ENCODE measurements around the gene HSP90AB1. TPM values are rescaled to one million over a fixed set of nuclear protein-coding genes. Genes with fewer than 3 reads are reported as not detected.
A peak's percentile ranks its signal among the peaks of the same experiment; 100 is the strongest.

HSP90AB1 gene
- total RNA-seq, 3 donors from 2014 or later (not counting 1 experiment from before 2014, with no cell fraction given), result 256 to 372 (median 308) TPM

GRCh38 chr6:44271914-44272313, 25.0 kb downstream of the HSP90AB1 start:
- H3K27me3 Mint-ChIP-seq (ENCODE audit: low read depth in 2 of 2), result peaks cover 49 to 51% of the 10 kb centered on the region in 2 donors
- H3K27ac Mint-ChIP-seq, result no peak overlapping the region

DNA sequence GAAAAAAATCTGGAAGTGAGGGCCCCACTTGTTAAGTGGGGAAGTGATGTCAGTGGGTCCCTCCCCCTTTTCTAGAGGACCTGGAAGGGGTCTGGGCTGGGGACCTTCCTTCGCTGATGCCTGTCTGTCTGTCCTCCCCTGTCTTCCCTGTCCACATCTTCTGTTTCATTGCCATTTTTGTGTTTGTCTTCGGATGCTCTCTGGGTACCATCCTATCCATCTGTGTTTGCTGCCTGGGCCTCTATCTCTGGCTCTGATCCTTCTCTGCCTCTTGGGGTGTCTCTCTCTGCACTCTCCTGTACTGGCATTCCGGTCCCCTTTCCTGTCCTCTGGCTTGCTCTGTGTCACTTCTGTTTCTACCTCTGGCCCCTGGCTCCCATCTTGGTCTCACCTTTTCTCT, 25.6 kb downstream of the HSP90AB1 start:
- peaks cover 17% of the 10 kb centered on the region for H3K4me1 ChIP-seq (ENCODE audit: control insufficient read depth, insufficient read depth, low read length)
- H3K9me3 ChIP-seq (ENCODE audit: control insufficient read depth, insufficient read depth, low read length), result no peaks in the 10 kb centered on the region
- H3K27ac ChIP-seq (ENCODE audit: low read length), result no peak overlapping the region
- Mint-ChIP-seq H3K27ac (no peak overlapping the region), H3K36me3 (no peaks in the 10 kb centered on the region), H3K27me3 (ENCODE audit: low read depth in 2 of 2) (peaks cover 54 to 57% of the 10 kb centered on the region in 2 donors), H3K9me3 (no peaks in the 10 kb centered on the region), H3K4me1 (peaks cover 0 to 19% of the 10 kb centered on the region in 2 donors), H3K4me3 (no peak overlapping the region)
- intact Hi-C loops (cut with micrococcal nuclease), result no loop called here
- H3K4me3 ChIP-seq (ENCODE audit: low read length), result no peak overlapping the region
- TF ChIP-seq, protein P1, sequence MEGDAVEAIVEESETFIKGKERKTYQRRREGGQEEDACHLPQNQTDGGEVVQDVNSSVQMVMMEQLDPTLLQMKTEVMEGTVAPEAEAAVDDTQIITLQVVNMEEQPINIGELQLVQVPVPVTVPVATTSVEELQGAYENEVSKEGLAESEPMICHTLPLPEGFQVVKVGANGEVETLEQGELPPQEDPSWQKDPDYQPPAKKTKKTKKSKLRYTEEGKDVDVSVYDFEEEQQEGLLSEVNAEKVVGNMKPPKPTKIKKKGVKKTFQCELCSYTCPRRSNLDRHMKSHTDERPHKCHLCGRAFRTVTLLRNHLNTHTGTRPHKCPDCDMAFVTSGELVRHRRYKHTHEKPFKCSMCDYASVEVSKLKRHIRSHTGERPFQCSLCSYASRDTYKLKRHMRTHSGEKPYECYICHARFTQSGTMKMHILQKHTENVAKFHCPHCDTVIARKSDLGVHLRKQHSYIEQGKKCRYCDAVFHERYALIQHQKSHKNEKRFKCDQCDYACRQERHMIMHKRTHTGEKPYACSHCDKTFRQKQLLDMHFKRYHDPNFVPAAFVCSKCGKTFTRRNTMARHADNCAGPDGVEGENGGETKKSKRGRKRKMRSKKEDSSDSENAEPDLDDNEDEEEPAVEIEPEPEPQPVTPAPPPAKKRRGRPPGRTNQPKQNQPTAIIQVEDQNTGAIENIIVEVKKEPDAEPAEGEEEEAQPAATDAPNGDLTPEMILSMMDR (IDR thresholded peaks at IDR 0.05), result no peak
- DNase-seq (no peak), ATAC-seq (no peak)
- WGBS (ENCODE audit: insufficient coverage), result 88% methylated on average over 3 of the region's 3 CpGs
- H3K27me3 ChIP-seq (ENCODE audit: control insufficient read depth, insufficient read depth, low read length), result peaks cover 49% of the 10 kb centered on the region
- no peaks in the 10 kb centered on the region for H3K36me3 ChIP-seq (ENCODE audit: control insufficient read depth, insufficient read depth, low read length)

More at GRCh38 chr6:44271914-44272313, 25.0 kb downstream of the HSP90AB1 start:
- Histone ChIP-seq H3K4me1 (ENCODE audit: control insufficient read depth, insufficient read depth, low read length) (peaks cover 17% of the 10 kb centered on the region), H3K27ac (ENCODE audit: low read length) (no peak overlapping the region), H3K4me3 (ENCODE audit: low read length) (no peak overlapping the region), H3K27me3 (ENCODE audit: control insufficient read depth, insufficient read depth, low read length) (peaks cover 43% of the 10 kb centered on the region), H3K9me3 (ENCODE audit: control insufficient read depth, insufficient read depth, low read length) (no peaks in the 10 kb centered on the region), H3K36me3 (ENCODE audit: control insufficient read depth, insufficient read depth, low read length) (no peaks in the 10 kb centered on the region)
- intact Hi-C loops (cut with micrococcal nuclease), result no loop called here
- H3K4me1 Mint-ChIP-seq, result peaks cover 0 to 22% of the 10 kb centered on the region in 2 donors
- H3K9me3 Mint-ChIP-seq, result no peaks in the 10 kb centered on the region
- DNase-seq (no peak), ATAC-seq (no peak)
- WGBS (ENCODE audit: insufficient coverage), result 70% methylated on average over 2 of the region's 3 CpGs
- H3K36me3 Mint-ChIP-seq, result no peaks in the 10 kb centered on the region
- peak overlapping the region; percentile 64 for H3K4me3 Mint-ChIP-seq
- TF ChIP-seq, protein P1 (IDR thresholded peaks at IDR 0.05), result no peak

- no peaks in the 10 kb centered on the region for H3K36me3 Mint-ChIP-seq
- H3K36me3 ChIP-seq (ENCODE audit: control insufficient read depth, insufficient read depth, low read length), result no peaks in the 10 kb centered on the region
- H3K27ac Mint-ChIP-seq, result no peak overlapping the region
- peaks cover 0 to 19% of the 10 kb centered on the region in 2 donors for H3K4me1 Mint-ChIP-seq
- WGBS (ENCODE audit: insufficient coverage), result 90% methylated on average over 22 of the region's 23 CpGs
- H3K4me3 Mint-ChIP-seq, result no peak overlapping the region
- no peaks in the 10 kb centered on the region for H3K9me3 ChIP-seq (ENCODE audit: control insufficient read depth, insufficient read depth, low read length)
- TF ChIP-seq, protein P1 (IDR thresholded peaks at IDR 0.05), result no peak
- ATAC-seq (no peak), DNase-seq (no peak)
- peaks cover 17% of the 10 kb centered on the region for H3K4me1 ChIP-seq (ENCODE audit: control insufficient read depth, insufficient read depth, low read length)
- peaks cover 49% of the 10 kb centered on the region for H3K27me3 ChIP-seq (ENCODE audit: control insufficient read depth, insufficient read depth, low read length)
- H3K27ac ChIP-seq (ENCODE audit: low read length), result no peak overlapping the region
- peaks cover 59 to 63% of the 10 kb centered on the region in 2 donors for H3K27me3 Mint-ChIP-seq (ENCODE audit: low read depth in 2 of 2)
- H3K4me3 ChIP-seq (ENCODE audit: low read length), result no peak overlapping the region
- no peaks in the 10 kb centered on the region for H3K9me3 Mint-ChIP-seq
- intact Hi-C loops (cut with micrococcal nuclease), result no loop called here
Measured at GRCh38 chr6:44272999-44273566, 26.2 kb downstream of the HSP90AB1 start.

- peaks cover 60 to 67% of the 10 kb centered on the region in 2 donors for H3K27me3 Mint-ChIP-seq (ENCODE audit: low read depth in 2 of 2)
- no peaks in the 10 kb centered on the region for H3K36me3 ChIP-seq (ENCODE audit: control insufficient read depth, insufficient read depth, low read length)
- TF ChIP-seq, protein P1 (IDR thresholded peaks at IDR 0.05), result no peak
Measured at GRCh38 chr6:44273617-44274016, 26.7 kb downstream of the HSP90AB1 start.

More at GRCh38 chr6:44273617-44274016, 26.7 kb downstream of the HSP90AB1 start:
- Mint-ChIP-seq H3K27ac (no peak overlapping the region), H3K4me3 (no peak overlapping the region), H3K9me3 (no peaks in the 10 kb centered on the region), H3K36me3 (no peaks in the 10 kb centered on the region), H3K4me1 (peaks cover 0 to 19% of the 10 kb centered on the region in 2 donors)
- WGBS (ENCODE audit: insufficient coverage), result 43% methylated on average over 1 of the region's 1 CpG
- H3K27me3 ChIP-seq (ENCODE audit: control insufficient read depth, insufficient read depth, low read length), result peaks cover 46% of the 10 kb centered on the region
- no peak overlapping the region for H3K27ac ChIP-seq (ENCODE audit: low read length)
- intact Hi-C loops (cut with micrococcal nuclease), result no loop called here
- ATAC-seq (no peak), DNase-seq (no peak)
- peaks cover 17% of the 10 kb centered on the region for H3K4me1 ChIP-seq (ENCODE audit: control insufficient read depth, insufficient read depth, low read length)
- no peaks in the 10 kb centered on the region for H3K9me3 ChIP-seq (ENCODE audit: control insufficient read depth, insufficient read depth, low read length)
- no peak overlapping the region for H3K4me3 ChIP-seq (ENCODE audit: low read length)

Data from natural killer cell (primary cell).